ENCODE results near the gene CCDC8.

The CCDC8 gene, protein sequence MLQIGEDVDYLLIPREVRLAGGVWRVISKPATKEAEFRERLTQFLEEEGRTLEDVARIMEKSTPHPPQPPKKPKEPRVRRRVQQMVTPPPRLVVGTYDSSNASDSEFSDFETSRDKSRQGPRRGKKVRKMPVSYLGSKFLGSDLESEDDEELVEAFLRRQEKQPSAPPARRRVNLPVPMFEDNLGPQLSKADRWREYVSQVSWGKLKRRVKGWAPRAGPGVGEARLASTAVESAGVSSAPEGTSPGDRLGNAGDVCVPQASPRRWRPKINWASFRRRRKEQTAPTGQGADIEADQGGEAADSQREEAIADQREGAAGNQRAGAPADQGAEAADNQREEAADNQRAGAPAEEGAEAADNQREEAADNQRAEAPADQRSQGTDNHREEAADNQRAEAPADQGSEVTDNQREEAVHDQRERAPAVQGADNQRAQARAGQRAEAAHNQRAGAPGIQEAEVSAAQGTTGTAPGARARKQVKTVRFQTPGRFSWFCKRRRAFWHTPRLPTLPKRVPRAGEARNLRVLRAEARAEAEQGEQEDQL

DNA sequence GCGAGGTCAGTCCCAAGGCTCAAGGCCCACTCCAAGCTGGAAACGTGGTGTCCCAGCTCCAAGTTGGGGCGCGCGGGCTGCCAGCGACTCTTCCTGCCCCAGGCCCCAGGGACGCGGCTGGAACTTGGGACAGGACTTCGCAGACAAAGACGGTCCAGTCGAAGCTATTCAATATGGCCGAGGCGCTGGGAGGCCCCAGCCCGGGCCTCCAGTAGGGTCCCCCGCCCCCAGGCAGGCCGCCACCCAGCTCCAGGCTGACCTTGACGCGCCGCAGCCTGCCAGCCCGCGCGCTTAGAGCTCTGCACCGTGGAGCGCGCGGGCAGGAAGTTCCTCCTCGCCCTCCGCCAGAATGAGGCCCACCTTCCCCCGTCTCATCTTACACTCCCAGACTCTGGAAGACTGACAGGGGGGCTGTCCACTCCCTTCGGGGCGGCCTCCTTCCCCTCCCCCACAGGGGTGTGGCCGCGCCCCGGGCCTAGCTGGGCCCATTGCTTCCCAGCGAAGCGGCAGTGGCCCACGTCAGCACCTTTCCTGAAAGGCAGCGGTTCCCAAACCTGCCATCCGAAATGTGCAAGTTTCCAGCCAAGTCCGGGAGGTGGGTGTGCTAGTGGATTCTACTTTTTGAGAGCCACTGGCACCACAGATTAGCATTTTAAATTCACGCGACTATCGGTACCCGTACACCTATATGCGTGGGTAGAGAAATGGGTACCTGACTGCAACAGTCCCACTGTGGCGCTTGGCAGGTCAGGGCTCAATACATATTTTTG, at the start of gene CCDC8:
CCDC8 (minus strand) TSS at position 303 of the 770 bp plus-strand sequence. CDS start 754 bp downstream, outside the sequence.
- no peak within 1 kb of the TSS for H3K9ac ChIP-seq (ENCODE audit: low read depth in 1 of 2, low read length in 2 of 2)
- H3K27me3 ChIP-seq (ENCODE audit: control insufficient read depth in 1 of 2, insufficient read depth in 2 of 2, low read length in 2 of 2) = peaks cover 39 to 41% of the 10 kb centered on the region in 2 donors
- peak within 1 kb of the TSS; percentile 15 to 50 for H3K4me3 ChIP-seq (ENCODE audit: low read depth in 1 of 2, low read length in 2 of 2)
- no peaks in the 10 kb centered on the region for H3K4me1 ChIP-seq (ENCODE audit: control insufficient read depth in 1 of 2, insufficient read depth in 2 of 2, low read length in 2 of 2)
- no peaks in the 10 kb centered on the region for H3K9me3 ChIP-seq (ENCODE audit: control insufficient read depth in 1 of 2, low read length in 2 of 2)
- no peak within 1 kb of the TSS for H3K27ac ChIP-seq (ENCODE audit: low read depth, low read length)
- H3K36me3 ChIP-seq (ENCODE audit: control insufficient read depth in 1 of 2, insufficient read depth in 2 of 2, low read length in 2 of 2) = no peaks in the 10 kb centered on the region

DNA sequence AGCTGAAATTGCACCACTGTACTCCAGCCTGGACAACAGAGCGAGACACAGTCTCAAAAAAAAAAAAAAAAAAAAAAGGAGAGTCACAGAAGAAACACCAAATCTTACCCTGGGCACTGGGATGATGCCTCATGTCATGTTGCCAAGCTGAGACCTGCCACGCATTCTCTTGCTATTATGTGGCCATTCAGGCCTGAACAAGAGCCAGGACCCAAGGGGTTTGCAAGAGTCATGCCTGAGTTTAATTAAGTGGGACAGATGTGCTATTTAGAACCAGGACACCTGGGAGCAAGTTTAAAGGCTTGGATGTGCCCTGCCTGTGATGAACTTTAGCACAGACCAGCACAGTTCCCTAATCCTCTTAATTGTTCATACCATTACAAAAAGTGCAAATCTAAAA, 48.2 kb upstream of the CCDC8 start:
- H3K27ac ChIP-seq (ENCODE audit: low read depth, low read length) = no peak overlapping the region
- no peaks in the 10 kb centered on the region for H3K4me1 ChIP-seq (ENCODE audit: control insufficient read depth in 1 of 2, insufficient read depth in 2 of 2, low read length in 2 of 2)
- no peaks in the 10 kb centered on the region for H3K9me3 ChIP-seq (ENCODE audit: control insufficient read depth in 1 of 2, low read length in 2 of 2)
- no peak overlapping the region for H3K9ac ChIP-seq (ENCODE audit: low read depth in 1 of 2, low read length in 2 of 2)
- H3K4me3 ChIP-seq (ENCODE audit: low read depth in 1 of 2, low read length in 2 of 2) = no peak overlapping the region
- no peaks in the 10 kb centered on the region for H3K27me3 ChIP-seq (ENCODE audit: control insufficient read depth in 1 of 2, insufficient read depth in 2 of 2, low read length in 2 of 2)
- H3K36me3 ChIP-seq (ENCODE audit: control insufficient read depth in 1 of 2, insufficient read depth in 2 of 2, low read length in 2 of 2) = no peaks in the 10 kb centered on the region

DNA sequence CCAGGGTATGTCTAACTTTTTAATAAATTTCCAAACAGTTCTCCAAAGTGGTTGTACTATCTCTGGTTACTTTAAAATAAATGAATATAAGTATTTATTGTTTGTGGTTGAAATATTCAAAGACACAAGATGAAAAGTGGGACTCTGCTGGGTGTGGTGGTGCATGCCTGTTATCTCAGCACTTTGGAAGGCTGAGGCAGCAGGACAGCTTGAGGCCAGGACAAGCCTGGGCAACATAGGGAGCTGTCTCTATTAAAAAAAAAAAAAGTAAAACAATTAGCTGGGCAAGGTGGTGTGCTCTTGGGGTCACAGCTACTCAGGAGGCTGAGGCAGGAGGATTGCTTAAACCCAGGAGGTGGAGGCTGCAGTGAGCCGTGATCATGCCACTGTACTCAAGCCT, 47.6 kb upstream of the CCDC8 start:
- H3K36me3 ChIP-seq (ENCODE audit: control insufficient read depth in 1 of 2, insufficient read depth in 2 of 2, low read length in 2 of 2) = no peaks in the 10 kb centered on the region
- no peaks in the 10 kb centered on the region for H3K4me1 ChIP-seq (ENCODE audit: control insufficient read depth in 1 of 2, insufficient read depth in 2 of 2, low read length in 2 of 2)
- no peak overlapping the region for H3K9ac ChIP-seq (ENCODE audit: low read depth in 1 of 2, low read length in 2 of 2)
- H3K27ac ChIP-seq (ENCODE audit: low read depth, low read length) = no peak overlapping the region
- H3K9me3 ChIP-seq (ENCODE audit: control insufficient read depth in 1 of 2, low read length in 2 of 2) = no peaks in the 10 kb centered on the region
- no peaks in the 10 kb centered on the region for H3K27me3 ChIP-seq (ENCODE audit: control insufficient read depth in 1 of 2, insufficient read depth in 2 of 2, low read length in 2 of 2)
- no peak overlapping the region for H3K4me3 ChIP-seq (ENCODE audit: low read depth in 1 of 2, low read length in 2 of 2)

DNA sequence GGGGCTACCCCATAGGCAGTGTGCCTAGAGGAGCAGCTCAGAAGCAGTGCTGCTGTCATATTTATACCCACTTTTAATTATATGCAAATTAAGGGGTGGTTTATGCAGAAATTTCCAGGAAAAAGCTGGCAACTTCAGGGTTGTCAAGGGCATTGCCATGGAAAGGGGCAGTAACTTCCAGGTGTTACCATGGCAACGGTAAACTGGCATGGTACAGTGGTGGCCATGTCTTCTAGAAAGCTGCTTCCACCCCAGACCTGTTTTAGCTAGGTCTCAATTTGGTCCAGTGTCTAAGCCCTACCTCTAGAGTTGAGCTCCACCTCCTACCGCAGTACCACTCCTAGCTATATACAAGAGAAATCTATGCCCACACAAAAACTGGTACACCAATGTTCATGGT, 46.7 kb upstream of the CCDC8 start:
- H3K36me3 ChIP-seq (ENCODE audit: control insufficient read depth in 1 of 2, insufficient read depth in 2 of 2, low read length in 2 of 2) = no peaks in the 10 kb centered on the region
- H3K27ac ChIP-seq (ENCODE audit: low read depth, low read length) = no peak overlapping the region
- no peak overlapping the region for H3K4me3 ChIP-seq (ENCODE audit: low read depth in 1 of 2, low read length in 2 of 2)
- no peaks in the 10 kb centered on the region for H3K9me3 ChIP-seq (ENCODE audit: control insufficient read depth in 1 of 2, low read length in 2 of 2)
- no peak overlapping the region for H3K9ac ChIP-seq (ENCODE audit: low read depth in 1 of 2, low read length in 2 of 2)
- no peaks in the 10 kb centered on the region for H3K4me1 ChIP-seq (ENCODE audit: control insufficient read depth in 1 of 2, insufficient read depth in 2 of 2, low read length in 2 of 2)
- no peaks in the 10 kb centered on the region for H3K27me3 ChIP-seq (ENCODE audit: control insufficient read depth in 1 of 2, insufficient read depth in 2 of 2, low read length in 2 of 2)

DNA sequence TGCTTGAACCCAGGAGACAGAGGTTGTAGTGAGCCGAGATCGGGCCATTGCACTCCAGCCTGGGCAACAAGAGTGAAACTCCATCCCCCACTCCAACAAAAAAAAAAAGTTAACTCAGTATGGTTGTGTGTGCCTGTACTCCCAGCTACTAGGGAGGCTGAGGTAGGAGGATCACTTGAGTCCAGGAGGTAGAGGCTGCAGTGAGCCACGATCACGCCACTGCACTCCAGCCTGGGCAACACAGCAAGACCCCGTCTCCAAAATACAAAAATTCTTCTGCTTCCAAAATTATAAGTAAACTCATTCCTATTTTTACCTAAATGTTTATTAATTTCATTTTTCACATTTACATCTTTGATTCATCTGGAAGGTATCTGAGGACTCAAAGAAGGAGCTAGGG, 43.6 kb upstream of the CCDC8 start:
- H3K4me3 ChIP-seq (ENCODE audit: low read depth in 1 of 2, low read length in 2 of 2) = no peak overlapping the region
- H3K4me1 ChIP-seq (ENCODE audit: control insufficient read depth in 1 of 2, insufficient read depth in 2 of 2, low read length in 2 of 2) = no peaks in the 10 kb centered on the region
- no peak overlapping the region for H3K27ac ChIP-seq (ENCODE audit: low read depth, low read length)

DNA sequence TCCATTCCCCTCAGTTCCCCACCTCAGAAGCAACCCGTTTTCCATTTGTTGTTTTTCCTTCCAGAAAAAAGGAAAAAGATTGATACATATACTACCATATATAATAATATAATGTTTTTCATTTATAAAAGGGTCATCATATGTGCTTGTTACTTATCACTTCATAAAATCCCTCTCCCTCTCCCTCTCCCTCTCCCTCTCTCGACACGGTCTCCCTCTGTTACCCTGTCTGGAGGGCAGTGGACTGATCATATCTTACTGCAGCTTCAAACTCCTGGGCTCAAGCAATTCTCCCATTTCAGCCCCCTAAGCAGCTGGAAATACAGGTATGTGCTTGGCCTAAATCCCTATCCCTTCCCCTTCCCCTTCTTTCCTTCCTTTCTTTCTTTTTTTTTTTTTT, 40.9 kb upstream of the CCDC8 start:
- Histone ChIP-seq H3K4me1 (ENCODE audit: control insufficient read depth in 1 of 2, insufficient read depth in 2 of 2, low read length in 2 of 2) (no peaks in the 10 kb centered on the region), H3K36me3 (ENCODE audit: control insufficient read depth in 1 of 2, insufficient read depth in 2 of 2, low read length in 2 of 2) (no peaks in the 10 kb centered on the region), H3K9me3 (ENCODE audit: control insufficient read depth in 1 of 2, low read length in 2 of 2) (peaks cover 0 to 3% of the 10 kb centered on the region in 2 donors), H3K4me3 (ENCODE audit: low read depth in 1 of 2, low read length in 2 of 2) (no peak overlapping the region), H3K27me3 (ENCODE audit: control insufficient read depth in 1 of 2, insufficient read depth in 2 of 2, low read length in 2 of 2) (no peaks in the 10 kb centered on the region), H3K9ac (ENCODE audit: low read depth in 1 of 2, low read length in 2 of 2) (no peak overlapping the region), H3K27ac (ENCODE audit: low read depth, low read length) (no peak overlapping the region)

More for the DNA sequence above, 43.6 kb upstream of the CCDC8 start:
- H3K27me3 ChIP-seq (ENCODE audit: control insufficient read depth in 1 of 2, insufficient read depth in 2 of 2, low read length in 2 of 2) = no peaks in the 10 kb centered on the region
- no peaks in the 10 kb centered on the region for H3K36me3 ChIP-seq (ENCODE audit: control insufficient read depth in 1 of 2, insufficient read depth in 2 of 2, low read length in 2 of 2)
- no peaks in the 10 kb centered on the region for H3K9me3 ChIP-seq (ENCODE audit: control insufficient read depth in 1 of 2, low read length in 2 of 2)
- no peak overlapping the region for H3K9ac ChIP-seq (ENCODE audit: low read depth in 1 of 2, low read length in 2 of 2)

DNA sequence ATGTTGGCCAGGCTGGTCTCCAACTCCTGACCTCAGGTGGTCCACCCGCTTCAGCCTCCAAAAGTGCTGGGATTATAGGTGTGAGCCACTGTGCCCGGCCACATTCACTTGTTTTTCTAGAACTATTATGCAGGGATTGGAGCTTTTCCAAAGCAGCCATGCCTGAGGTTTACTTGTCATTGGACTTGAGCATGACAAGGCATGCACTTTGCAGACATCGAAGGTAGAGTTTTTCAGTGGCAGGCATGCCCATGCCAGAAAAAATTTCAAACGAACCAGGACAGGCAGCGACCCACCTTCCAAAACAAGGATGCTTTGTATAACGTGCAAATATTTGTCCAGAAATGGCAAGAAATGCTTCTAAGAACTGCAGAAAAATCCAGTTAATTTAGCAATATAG, 40.3 kb upstream of the CCDC8 start:
- H3K27ac ChIP-seq (ENCODE audit: low read depth, low read length) = no peak overlapping the region
- H3K9me3 ChIP-seq (ENCODE audit: control insufficient read depth in 1 of 2, low read length in 2 of 2) = peaks cover 0 to 3% of the 10 kb centered on the region in 2 donors
- H3K9ac ChIP-seq (ENCODE audit: low read depth in 1 of 2, low read length in 2 of 2) = no peak overlapping the region
- H3K36me3 ChIP-seq (ENCODE audit: control insufficient read depth in 1 of 2, insufficient read depth in 2 of 2, low read length in 2 of 2) = no peaks in the 10 kb centered on the region
- H3K27me3 ChIP-seq (ENCODE audit: control insufficient read depth in 1 of 2, insufficient read depth in 2 of 2, low read length in 2 of 2) = no peaks in the 10 kb centered on the region
- H3K4me3 ChIP-seq (ENCODE audit: low read depth in 1 of 2, low read length in 2 of 2) = no peak overlapping the region
- no peaks in the 10 kb centered on the region for H3K4me1 ChIP-seq (ENCODE audit: control insufficient read depth in 1 of 2, insufficient read depth in 2 of 2, low read length in 2 of 2)

DNA sequence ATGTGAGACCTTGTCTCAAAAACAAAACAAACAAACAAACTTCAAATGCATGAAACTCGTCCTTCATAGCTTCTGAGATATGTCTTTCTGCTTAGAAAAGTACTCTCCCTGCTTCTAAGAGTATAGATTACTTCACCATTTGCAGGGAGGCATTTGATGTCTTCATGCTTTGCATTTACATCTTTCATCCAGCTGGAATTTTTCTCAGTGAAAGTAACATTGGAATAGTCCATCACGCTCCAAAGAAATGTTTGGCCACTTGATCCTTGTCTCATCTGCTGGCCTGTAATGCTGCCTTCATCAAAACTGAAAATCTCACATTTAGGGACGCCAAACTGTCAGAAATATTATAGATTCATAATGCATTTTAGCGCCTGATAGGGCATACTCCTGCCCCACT, 38.8 kb upstream of the CCDC8 start:
- Histone ChIP-seq H3K9ac (ENCODE audit: low read depth in 1 of 2, low read length in 2 of 2) (no peak overlapping the region), H3K9me3 (ENCODE audit: control insufficient read depth in 1 of 2, low read length in 2 of 2) (peaks cover 0 to 3% of the 10 kb centered on the region in 2 donors), H3K27ac (ENCODE audit: low read depth, low read length) (no peak overlapping the region), H3K27me3 (ENCODE audit: control insufficient read depth in 1 of 2, insufficient read depth in 2 of 2, low read length in 2 of 2) (no peaks in the 10 kb centered on the region), H3K36me3 (ENCODE audit: control insufficient read depth in 1 of 2, insufficient read depth in 2 of 2, low read length in 2 of 2) (no peaks in the 10 kb centered on the region), H3K4me3 (ENCODE audit: low read depth in 1 of 2, low read length in 2 of 2) (no peak overlapping the region), H3K4me1 (ENCODE audit: control insufficient read depth in 1 of 2, insufficient read depth in 2 of 2, low read length in 2 of 2) (no peaks in the 10 kb centered on the region)

DNA sequence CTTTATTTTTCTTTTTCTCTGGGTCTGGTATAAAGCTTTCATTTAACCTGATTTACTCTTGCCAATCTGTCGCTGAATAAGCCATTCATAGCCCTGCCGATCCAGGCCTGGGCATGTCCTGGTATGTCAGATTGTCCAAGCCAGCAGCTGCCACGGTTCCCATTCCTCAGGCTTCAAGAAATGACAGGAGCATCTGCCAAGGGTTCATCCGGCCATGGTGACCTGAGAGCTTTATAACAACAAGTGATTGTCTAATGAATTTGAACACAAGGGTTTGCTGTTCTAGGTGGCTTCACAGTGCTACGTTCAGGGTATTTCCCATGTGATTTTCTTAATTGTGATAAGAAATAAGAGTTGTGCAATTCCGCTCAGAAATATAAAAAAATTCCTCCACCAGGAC, 38.0 kb upstream of the CCDC8 start:
- Histone ChIP-seq H3K9ac (ENCODE audit: low read depth in 1 of 2, low read length in 2 of 2) (no peak overlapping the region), H3K27ac (ENCODE audit: low read depth, low read length) (no peak overlapping the region), H3K4me3 (ENCODE audit: low read depth in 1 of 2, low read length in 2 of 2) (no peak overlapping the region), H3K9me3 (ENCODE audit: control insufficient read depth in 1 of 2, low read length in 2 of 2) (peaks cover 0 to 3% of the 10 kb centered on the region in 2 donors), H3K4me1 (ENCODE audit: control insufficient read depth in 1 of 2, insufficient read depth in 2 of 2, low read length in 2 of 2) (no peaks in the 10 kb centered on the region), H3K36me3 (ENCODE audit: control insufficient read depth in 1 of 2, insufficient read depth in 2 of 2, low read length in 2 of 2) (no peaks in the 10 kb centered on the region), H3K27me3 (ENCODE audit: control insufficient read depth in 1 of 2, insufficient read depth in 2 of 2, low read length in 2 of 2) (no peaks in the 10 kb centered on the region)

DNA sequence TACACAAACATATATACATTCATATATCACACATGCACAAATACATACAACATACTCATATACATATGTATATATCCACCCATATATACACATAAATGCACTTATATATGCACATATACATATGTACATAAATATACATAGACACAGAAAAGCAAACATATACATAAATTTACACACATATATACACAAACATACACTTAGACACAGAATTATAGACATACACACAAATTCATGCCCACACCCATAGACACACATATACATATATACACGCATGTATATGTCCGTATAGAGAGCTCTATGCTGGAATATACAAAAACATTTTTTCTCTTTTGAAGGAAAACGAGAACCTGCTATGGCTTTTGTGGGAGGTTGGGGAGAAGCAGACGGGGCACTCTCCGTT, 37.4 kb upstream of the CCDC8 start:
- Histone ChIP-seq H3K36me3 (ENCODE audit: control insufficient read depth in 1 of 2, insufficient read depth in 2 of 2, low read length in 2 of 2) (no peaks in the 10 kb centered on the region), H3K4me1 (ENCODE audit: control insufficient read depth in 1 of 2, insufficient read depth in 2 of 2, low read length in 2 of 2) (no peaks in the 10 kb centered on the region), H3K27me3 (ENCODE audit: control insufficient read depth in 1 of 2, insufficient read depth in 2 of 2, low read length in 2 of 2) (no peaks in the 10 kb centered on the region), H3K9me3 (ENCODE audit: control insufficient read depth in 1 of 2, low read length in 2 of 2) (peaks cover 0 to 3% of the 10 kb centered on the region in 2 donors), H3K4me3 (ENCODE audit: low read depth in 1 of 2, low read length in 2 of 2) (no peak overlapping the region), H3K27ac (ENCODE audit: low read depth, low read length) (no peak overlapping the region), H3K9ac (ENCODE audit: low read depth in 1 of 2, low read length in 2 of 2) (no peak overlapping the region)
